NCI-H187 treated with DMSO at 0.1 percent for 48 hours (cell line): ENCODE data around the gene KDR.

Experiments
- DNase-seq: peaks from one replicate; lab custom pipeline; 2025; lab: John Stamatoyannopoulos, UW

The KDR gene

GRCh38 chr4:55123791-55124190, 1.6 kb downstream of the KDR start:
- DNase-seq, result no peak

- no peak for DNase-seq
Measured at GRCh38 chr4:55122235-55122634, 3.2 kb downstream of the KDR start.

DNA sequence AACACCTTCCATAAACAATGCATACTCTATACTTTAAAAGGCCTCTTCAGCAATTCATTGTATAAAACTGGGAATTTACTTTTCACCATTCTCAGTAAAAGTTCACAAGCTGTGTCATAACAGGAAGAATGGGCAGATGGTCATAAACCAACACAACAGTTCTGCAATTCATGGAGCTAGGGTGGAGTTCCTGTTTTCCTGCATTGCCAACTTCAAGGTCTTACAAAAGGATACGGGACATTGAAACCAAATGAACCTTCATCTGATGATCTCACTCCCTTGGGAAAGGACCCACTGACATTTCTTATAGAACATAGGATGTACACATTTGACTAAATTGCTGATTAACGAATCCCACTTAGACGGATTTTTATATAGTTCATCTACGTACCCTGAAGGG, 4.1 kb downstream of the KDR start:
- DNase-seq, result no peak

GRCh38 chr4:55118397-55118796, 7.0 kb downstream of the KDR start:
- no peak for DNase-seq

- DNase-seq, result no peak
Measured at GRCh38 chr4:55117511-55117910, 7.9 kb downstream of the KDR start.

DNA sequence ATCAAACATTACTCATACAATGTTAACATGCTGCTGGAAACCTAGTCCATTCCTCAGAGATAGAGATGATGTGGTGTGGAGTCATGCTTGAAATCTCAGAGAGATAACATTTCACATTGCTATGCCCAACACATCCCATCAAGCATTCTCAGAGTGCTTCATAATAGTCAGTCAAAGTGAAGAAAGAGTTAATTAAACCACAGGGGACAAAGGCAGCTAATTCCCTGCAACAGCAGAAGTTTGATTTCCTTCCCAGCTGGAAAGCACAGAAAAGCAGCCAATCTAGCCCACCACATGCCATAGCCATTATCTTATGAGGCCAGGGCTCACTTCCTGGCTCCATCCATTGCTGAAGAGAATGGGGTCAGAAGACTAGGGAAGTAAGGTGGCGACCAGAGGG, 8.9 kb downstream of the KDR start:
- no peak for DNase-seq

DNA sequence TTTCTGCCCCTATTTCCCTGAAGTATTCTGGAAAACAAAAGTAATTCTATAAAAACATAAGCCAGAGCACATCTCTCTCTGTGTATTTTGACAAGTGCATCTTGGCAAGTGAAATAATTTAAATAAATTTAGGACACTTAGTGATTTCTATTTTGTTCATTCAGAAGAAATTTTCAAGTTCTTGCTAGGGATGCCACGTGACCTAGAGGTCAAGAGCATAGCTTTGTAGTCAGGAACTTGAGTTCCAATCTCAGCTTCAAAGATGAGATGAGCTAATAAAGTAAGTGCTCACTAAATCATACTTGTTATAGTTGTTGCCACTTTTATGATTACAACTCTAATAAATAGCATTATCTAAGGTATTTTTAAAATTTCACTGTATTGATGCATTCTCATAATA, 13.8 kb downstream of the KDR start:
- DNase-seq, result no peak

GRCh38 chr4:55110131-55110530, 15.3 kb downstream of the KDR start:
- DNase-seq, result no peak

- DNase-seq, result no peak
Measured at GRCh38 chr4:55107054-55107453, 18.3 kb downstream of the KDR start.

DNA sequence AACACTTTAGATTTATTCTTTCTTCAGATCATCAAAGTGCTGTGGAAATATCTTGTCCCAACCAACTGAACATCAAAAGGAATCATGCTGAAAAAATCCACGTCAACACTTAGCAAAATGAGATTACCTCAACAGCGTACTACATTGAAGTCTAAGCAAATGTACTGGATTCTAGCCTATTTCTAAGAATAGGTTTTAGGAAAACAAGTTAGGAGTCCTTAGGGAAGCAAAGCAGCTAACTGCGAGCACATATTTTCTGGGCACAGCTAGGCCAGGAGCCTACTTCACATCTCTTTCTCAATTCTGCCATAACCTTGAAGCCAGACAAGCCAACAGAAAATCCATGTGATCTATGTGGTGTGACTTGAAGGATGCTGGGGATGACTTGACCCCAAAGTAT, 22.2 kb downstream of the KDR start:
- DNase-seq, result no peak

DNA sequence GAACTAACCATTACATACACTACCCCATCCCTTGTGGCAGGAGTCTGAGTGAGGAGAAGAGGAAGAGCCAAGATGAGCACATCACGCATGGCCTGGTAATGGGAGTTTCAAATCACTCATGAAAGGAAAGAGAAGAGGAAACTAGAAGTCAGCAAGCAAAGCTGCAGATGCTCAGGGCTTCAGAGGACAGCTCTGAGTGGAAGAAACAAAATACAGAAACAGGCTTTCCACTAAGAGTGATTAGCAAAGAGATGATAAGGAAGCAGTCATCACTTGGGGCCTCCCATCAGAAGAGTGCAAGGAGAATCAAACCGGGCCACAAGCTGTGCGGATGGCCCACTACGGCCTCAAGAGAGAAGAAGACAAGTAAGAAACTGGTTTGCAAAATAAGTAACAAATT, 25.6 kb downstream of the KDR start:
- DNase-seq, result no peak

- DNase-seq, result no peak
Measured at GRCh38 chr4:55098456-55099204, 26.8 kb downstream of the KDR start.

- no peak for DNase-seq
Measured at GRCh38 chr4:55096619-55097018, 28.8 kb downstream of the KDR start.

GRCh38 chr4:55096045-55096444, 29.4 kb downstream of the KDR start:
- DNase-seq, result no peak

DNA sequence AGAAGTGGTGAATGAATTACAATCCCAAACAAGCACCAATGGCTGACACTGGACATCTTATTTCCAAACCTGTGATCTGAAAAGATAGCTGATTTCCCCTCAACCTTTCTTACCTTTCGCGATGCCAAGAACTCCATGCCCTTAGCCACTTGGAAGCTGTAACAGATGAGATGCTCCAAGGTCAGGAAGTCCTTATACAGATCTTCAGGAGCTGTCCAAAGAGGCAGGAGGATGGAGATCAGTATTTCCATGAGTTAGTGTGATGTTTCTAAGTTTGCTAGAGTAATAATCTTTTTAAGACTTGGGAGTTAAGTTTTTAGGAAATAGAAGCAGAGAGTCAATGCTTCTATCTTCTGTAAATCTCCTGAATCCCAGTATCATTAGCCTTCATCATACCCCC, 32.9 kb downstream of the KDR start:
- no peak for DNase-seq

DNA sequence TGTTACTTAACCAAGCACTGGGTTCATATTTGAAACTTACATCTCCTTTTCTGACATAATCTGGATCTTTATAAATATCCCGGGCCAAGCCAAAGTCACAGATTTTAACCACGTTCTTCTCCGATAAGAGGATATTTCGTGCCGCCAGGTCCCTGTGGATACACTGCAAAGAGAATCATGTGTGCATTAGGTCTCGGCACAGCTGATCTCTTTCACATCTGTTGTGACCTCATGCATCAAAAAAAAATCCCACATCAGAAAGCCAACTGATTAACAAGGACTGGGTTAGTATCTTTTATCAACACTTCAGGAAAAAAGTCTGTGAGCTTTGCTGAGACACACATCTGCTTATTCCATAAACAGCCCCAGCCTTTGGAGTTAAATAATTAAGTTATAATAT, 35.5 kb downstream of the KDR start:
- no peak for DNase-seq

GRCh38 chr4:55087913-55088260, 37.5 kb downstream of the KDR start:
- no peak for DNase-seq

DNA sequence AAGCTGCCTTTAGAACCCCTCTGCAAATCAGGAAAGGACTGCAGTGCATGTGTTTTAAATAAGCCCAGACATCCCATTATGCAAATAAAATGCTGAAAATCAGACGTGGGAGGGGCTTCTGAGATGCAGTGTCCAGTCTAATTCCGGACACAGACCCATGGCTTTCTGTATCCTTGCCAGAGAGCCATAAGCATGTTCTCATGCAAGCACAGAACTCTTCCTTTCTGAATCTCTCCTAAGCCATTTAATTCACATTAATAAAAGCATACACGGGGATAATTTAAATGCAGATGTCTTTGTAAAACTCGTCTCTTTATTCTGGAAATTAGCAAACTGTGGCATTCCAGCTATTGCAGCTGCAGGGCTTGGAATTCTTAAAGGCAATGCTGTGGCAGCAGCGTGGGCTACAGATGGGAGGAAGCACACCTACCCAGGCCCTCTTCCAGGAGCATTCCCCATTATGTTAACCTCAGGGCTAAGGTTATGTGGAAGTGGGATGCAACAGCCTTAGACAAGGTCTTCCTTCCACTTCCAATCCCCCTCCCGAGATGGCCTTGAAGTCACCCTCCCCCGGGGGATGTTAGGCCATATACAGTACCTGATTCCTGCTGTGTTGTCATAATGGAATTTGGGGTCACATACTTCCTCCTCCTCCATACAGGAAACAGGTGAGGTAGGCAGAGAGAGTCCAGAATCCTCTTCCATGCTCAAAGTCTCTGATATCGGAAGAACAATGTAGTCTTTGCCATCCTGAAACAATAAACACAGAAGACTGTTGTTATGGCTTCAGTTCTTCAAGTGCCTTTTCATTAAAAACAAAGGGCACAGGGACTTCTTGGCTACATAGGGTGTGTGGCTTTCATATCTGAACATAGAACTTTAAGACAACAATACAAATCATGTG, 38.1 kb downstream of the KDR start:
- no peak for DNase-seq

GRCh38 chr4:55086578-55086977, 38.8 kb downstream of the KDR start:
- DNase-seq, result no peak

DNA sequence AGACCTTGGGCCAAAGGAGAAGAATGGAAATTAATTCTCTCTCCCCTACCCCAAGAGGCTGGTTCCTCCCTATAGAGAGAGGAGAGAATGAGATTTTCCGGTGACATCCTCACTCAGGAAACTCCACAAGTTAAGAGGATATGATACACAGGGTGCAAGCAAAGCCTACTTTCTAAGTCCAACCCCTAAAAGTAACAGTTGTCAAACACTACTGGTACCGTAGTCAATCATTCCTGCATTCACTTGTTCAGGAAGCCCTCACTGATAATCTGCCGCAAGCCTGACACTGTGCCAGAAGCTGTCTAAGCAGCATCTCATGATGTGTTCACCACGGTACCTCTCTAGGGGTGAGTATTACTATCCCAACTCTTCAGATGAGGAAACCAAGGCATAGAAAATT, 41.7 kb downstream of the KDR start:
- DNase-seq, result no peak

- DNase-seq, result no peak
Measured at GRCh38 chr4:55082756-55083155, 42.6 kb downstream of the KDR start.

- no peak for DNase-seq
Measured at GRCh38 chr4:55080174-55080865, 45.1 kb downstream of the KDR start.
